ENCODE results near the gene C7orf57.

DNA sequence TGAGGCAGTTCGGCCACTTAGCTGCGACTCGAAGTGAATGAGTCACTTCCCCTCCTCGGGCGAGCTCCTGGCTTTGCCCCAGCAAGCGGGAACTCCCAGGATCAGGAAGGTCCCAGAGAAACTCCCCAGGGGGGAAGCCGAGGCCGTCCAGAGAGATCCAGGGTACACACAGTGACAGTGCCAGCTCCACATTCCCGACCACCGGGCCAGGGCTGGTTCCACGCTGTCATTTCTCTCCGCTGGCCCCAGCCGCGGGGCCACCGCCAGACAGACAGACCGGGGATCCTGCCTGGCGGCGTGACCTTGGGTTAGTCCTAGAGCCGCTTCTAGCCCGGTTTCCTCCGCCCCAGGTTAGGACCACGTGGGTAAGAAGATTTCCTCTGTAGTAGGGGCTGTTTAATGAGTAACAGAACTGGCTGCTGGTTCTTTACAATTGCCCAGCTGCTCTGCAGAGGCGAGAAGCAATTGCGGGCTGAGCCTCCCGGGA lies 53.3 kb downstream of the C7orf57 start:
- TF ChIP-seq EP300 (IDR thresholded peaks at IDR 0.05) (no peak), POLR2A (IDR thresholded peaks at IDR 0.05) (no peak)

Measured in sigmoid colon (tissue), 4 donors.